HG03196 (cell line): ENCODE results near the gene FOXP4.

Experiments used
- ATAC-seq: cut with Tn5 transposase; IDR thresholded peaks from one replicate; pipeline ENCODE4 v1.9.1; 2021; ENCODE audit not compliant: unreplicated experiment

Gene FOXP4

GRCh38 chr6:41642090-41642959 is 96.1 kb downstream of the FOXP4 start:
- ATAC-seq: no peak

GRCh38 chr6:41642960-41643898 is 97.0 kb downstream of the FOXP4 start:
- no peak for ATAC-seq

- no peak for ATAC-seq
These were observed 97.7 kb downstream of the FOXP4 start for GRCh38 chr6:41643899-41644269.

- ATAC-seq: no peak
These were observed 98.2 kb downstream of the FOXP4 start for GRCh38 chr6:41644297-41644879.

GRCh38 chr6:41645007-41645618 is 98.9 kb downstream of the FOXP4 start:
- no peak for ATAC-seq

- no peak for ATAC-seq
These were observed 100.0 kb downstream of the FOXP4 start for GRCh38 chr6:41646026-41646795.

DNA sequence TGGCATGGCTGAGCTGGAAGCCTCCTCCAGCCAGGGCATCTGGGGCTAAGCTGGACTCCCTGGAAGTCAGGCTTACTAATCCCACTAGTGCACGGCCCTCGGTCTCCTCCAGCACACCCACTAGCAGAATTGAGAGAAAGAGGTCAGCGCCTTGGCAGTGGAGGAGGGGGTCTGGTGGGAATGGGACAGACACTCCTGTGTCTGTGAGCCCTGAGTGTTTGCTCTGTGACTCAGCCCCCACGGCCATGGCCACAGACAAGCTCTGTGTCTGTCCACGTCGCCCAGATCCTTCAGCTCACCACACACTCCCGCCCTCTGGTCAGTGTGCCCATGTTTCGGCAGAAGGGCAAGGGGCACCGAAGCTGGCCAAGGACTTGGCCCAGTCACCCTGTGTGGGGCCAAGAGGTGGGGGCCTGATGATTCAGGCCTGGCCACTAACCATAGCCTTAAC is 100.9 kb downstream of the FOXP4 start:
- no peak for ATAC-seq

GRCh38 chr6:41648070-41648585 is 101.9 kb downstream of the FOXP4 start:
- no peak for ATAC-seq

- no peak for ATAC-seq
These were observed 102.7 kb downstream of the FOXP4 start for GRCh38 chr6:41648921-41649320.

DNA sequence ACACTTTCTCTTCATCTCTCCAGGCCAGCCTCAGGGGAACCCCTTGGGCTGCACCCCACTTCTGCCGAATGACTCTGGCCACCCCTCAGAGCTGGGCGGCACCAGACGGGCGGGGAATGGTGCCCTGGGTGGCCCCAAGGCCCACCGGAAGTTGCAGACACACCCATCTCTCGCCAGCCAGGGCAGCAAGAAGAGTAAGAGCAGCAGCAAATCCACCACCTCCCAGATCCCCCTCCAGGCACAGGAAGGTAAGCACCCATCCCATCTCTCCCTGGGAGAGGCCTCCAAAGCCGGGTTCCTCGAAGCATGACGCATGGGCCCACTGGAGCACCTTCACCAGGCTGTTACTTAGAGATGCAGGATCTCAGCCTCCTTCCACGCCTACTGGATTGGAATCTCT is 103.4 kb downstream of the FOXP4 start:
- no peak for ATAC-seq

DNA sequence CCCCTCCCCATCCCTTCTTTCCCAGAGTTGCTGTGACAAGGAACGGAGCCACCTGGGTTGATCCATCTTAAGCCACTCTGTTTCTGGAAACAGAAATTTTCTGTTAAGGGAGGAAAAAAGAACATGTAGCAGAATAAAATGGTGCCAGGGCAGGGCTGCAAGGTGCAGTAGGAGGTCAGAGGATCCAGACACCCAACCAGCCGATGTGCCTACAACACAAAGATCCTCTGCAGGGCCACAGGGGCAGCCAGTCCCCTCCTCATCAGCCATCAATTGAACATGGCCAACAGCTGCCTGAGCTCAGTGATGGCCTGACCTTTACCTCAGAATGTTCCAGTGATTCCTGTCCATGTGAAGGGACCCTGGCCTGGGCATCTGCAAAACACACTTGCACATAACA is 103.9 kb downstream of the FOXP4 start:
- no peak for ATAC-seq

GRCh38 chr6:41651246-41651961 is 105.2 kb downstream of the FOXP4 start:
- no peak for ATAC-seq
